ENCODE data around the gene TFPI. TPM values are rescaled to one million over a fixed set of nuclear protein-coding genes. Genes with fewer than 3 reads are reported as not detected.
"Not testable (repeated sequence)": the region's sequence is repeated elsewhere in the genome, so short reads cannot be mapped to it uniquely, and the experiment has no call there.

The TFPI gene
- total RNA-seq, 1 experiment from 2014 or later, result 125 TPM

- H3K36me3 Mint-ChIP-seq (ENCODE audit: insufficient read depth, unreplicated experiment), result peaks cover 35% of the 10 kb centered on the region
- H3K4me1 Mint-ChIP-seq (ENCODE audit: low read depth, unreplicated experiment), result peaks cover 19% of the 10 kb centered on the region
- BruUV-seq (replicated peaks), result no TSS peak
- TF ChIP-seq, protein P1, sequence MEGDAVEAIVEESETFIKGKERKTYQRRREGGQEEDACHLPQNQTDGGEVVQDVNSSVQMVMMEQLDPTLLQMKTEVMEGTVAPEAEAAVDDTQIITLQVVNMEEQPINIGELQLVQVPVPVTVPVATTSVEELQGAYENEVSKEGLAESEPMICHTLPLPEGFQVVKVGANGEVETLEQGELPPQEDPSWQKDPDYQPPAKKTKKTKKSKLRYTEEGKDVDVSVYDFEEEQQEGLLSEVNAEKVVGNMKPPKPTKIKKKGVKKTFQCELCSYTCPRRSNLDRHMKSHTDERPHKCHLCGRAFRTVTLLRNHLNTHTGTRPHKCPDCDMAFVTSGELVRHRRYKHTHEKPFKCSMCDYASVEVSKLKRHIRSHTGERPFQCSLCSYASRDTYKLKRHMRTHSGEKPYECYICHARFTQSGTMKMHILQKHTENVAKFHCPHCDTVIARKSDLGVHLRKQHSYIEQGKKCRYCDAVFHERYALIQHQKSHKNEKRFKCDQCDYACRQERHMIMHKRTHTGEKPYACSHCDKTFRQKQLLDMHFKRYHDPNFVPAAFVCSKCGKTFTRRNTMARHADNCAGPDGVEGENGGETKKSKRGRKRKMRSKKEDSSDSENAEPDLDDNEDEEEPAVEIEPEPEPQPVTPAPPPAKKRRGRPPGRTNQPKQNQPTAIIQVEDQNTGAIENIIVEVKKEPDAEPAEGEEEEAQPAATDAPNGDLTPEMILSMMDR (IDR thresholded peaks at IDR 0.05; ENCODE audit: unreplicated experiment), result no peak
- H3K4me3 Mint-ChIP-seq (ENCODE audit: low read depth, unreplicated experiment), result no peak overlapping the region
- intact Hi-C loops (cut with micrococcal nuclease; ENCODE audit: unreplicated experiment), result no loop called here
- CTCF ChIA-PET, result no interaction called here
- DNase-seq, result no peak
- no peak overlapping the region for H3K27ac Mint-ChIP-seq (ENCODE audit: unreplicated experiment)
- H3K9me3 Mint-ChIP-seq (ENCODE audit: low read depth, unreplicated experiment), result peaks cover 7% of the 10 kb centered on the region
- H3K27me3 Mint-ChIP-seq (ENCODE audit: unreplicated experiment), result no peaks in the 10 kb centered on the region
These were observed 28.9 kb downstream of the TFPI start for GRCh38 chr2:187525163-187525900.

DNA sequence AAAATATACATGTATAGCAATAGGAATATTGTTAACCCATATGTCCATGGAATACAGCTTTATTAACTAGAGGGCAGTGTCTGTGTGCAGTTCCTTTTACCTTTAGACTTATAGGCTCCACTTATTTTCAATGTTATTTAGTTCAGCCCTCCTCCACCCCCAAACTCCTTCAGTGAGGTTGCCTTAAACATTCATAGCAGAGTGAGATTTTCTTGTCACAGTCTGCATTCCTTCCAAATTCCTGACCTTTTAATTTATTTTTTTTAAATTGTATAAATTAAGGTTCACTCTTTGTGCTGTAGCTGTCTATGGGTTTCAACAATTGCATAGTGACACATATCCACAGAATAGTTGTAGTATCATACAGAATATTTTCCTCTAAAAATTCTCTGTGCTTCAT is 30.9 kb downstream of the TFPI start:
- Mint-ChIP-seq H3K9me3 (ENCODE audit: low read depth, unreplicated experiment) (peaks cover 7% of the 10 kb centered on the region), H3K4me1 (ENCODE audit: low read depth, unreplicated experiment) (peaks cover 16% of the 10 kb centered on the region), H3K36me3 (ENCODE audit: insufficient read depth, unreplicated experiment) (peaks cover 45% of the 10 kb centered on the region), H3K27ac (ENCODE audit: unreplicated experiment) (peak overlapping the region; percentile 48), H3K27me3 (ENCODE audit: unreplicated experiment) (no peaks in the 10 kb centered on the region), H3K4me3 (ENCODE audit: low read depth, unreplicated experiment) (no peak overlapping the region)
- BruUV-seq (replicated peaks), result no TSS peak
- intact Hi-C loops (cut with micrococcal nuclease; ENCODE audit: unreplicated experiment), result no loop called here
- CTCF ChIA-PET, result no interaction called here
- no peak for DNase-seq
- TF ChIP-seq, protein P1 (IDR thresholded peaks at IDR 0.05; ENCODE audit: unreplicated experiment), result no peak

GRCh38 chr2:187520121-187520624 is 34.1 kb downstream of the TFPI start:
- H3K27ac Mint-ChIP-seq (ENCODE audit: unreplicated experiment), result no peak overlapping the region
- H3K4me1 Mint-ChIP-seq (ENCODE audit: low read depth, unreplicated experiment), result peaks cover 2% of the 10 kb centered on the region
- CTCF ChIA-PET, result no interaction called here
- peaks cover 7% of the 10 kb centered on the region for H3K9me3 Mint-ChIP-seq (ENCODE audit: low read depth, unreplicated experiment)
- TF ChIP-seq, protein P1 (IDR thresholded peaks at IDR 0.05; ENCODE audit: unreplicated experiment), result no peak
- H3K36me3 Mint-ChIP-seq (ENCODE audit: insufficient read depth, unreplicated experiment), result peaks cover 45% of the 10 kb centered on the region
- H3K27me3 Mint-ChIP-seq (ENCODE audit: unreplicated experiment), result no peaks in the 10 kb centered on the region
- intact Hi-C loops (cut with micrococcal nuclease; ENCODE audit: unreplicated experiment), result no loop called here
- H3K4me3 Mint-ChIP-seq (ENCODE audit: low read depth, unreplicated experiment), result no peak overlapping the region
- BruUV-seq (replicated peaks), result no TSS peak
- DNase-seq, result no peak

GRCh38 chr2:187519419-187520120 is 34.7 kb downstream of the TFPI start:
- peaks cover 7% of the 10 kb centered on the region for H3K9me3 Mint-ChIP-seq (ENCODE audit: low read depth, unreplicated experiment)
- TF ChIP-seq, protein P1 (IDR thresholded peaks at IDR 0.05; ENCODE audit: unreplicated experiment), result no peak
- CTCF ChIA-PET, result no interaction called here
- intact Hi-C loops (cut with micrococcal nuclease; ENCODE audit: unreplicated experiment), result no loop called here
- BruUV-seq (replicated peaks), result no TSS peak
- H3K4me1 Mint-ChIP-seq (ENCODE audit: low read depth, unreplicated experiment), result no peaks in the 10 kb centered on the region
- peaks cover 45% of the 10 kb centered on the region for H3K36me3 Mint-ChIP-seq (ENCODE audit: insufficient read depth, unreplicated experiment)
- no peak overlapping the region for H3K27ac Mint-ChIP-seq (ENCODE audit: unreplicated experiment)
- no peaks in the 10 kb centered on the region for H3K27me3 Mint-ChIP-seq (ENCODE audit: unreplicated experiment)
- DNase-seq, result no peak
- H3K4me3 Mint-ChIP-seq (ENCODE audit: low read depth, unreplicated experiment), result no peak overlapping the region

DNA sequence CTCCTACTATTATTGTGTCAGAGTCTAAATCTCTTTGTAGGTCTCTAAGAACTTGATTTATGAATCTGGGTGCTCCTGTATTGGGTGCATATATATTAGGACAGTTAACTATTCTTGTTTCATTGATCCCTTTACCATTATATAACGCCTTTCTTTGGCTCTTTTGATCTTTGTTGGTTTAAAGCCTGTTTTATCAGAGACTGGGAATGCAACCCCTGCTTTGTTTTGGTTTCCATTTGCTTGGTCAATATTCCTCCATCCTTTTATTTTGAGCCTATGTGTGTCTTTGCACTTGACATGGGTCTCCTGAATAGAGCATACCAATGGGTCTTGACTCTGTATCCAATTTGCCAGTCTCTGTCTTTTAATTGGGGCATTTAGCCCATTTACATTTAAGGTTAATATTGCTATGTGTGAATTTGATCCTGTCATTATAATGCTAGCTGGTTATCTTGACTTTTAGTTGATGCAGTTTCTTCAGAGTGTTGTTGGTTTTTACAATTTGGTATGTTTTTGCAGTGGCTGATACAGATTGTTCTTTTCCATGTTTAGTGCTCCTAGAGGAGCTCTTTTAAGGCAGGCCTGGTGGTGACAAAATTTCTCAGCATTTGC is 36.4 kb downstream of the TFPI start:
- CTCF ChIA-PET; H3K4me1 Mint-ChIP-seq (ENCODE audit: low read depth, unreplicated experiment); intact Hi-C loops (cut with micrococcal nuclease; ENCODE audit: unreplicated experiment); H3K27ac Mint-ChIP-seq (ENCODE audit: unreplicated experiment); H3K4me3 Mint-ChIP-seq (ENCODE audit: low read depth, unreplicated experiment); H3K27me3 Mint-ChIP-seq (ENCODE audit: unreplicated experiment); DNase-seq; BruUV-seq (replicated peaks): not testable (repeated sequence)
- Mint-ChIP-seq H3K36me3 (ENCODE audit: insufficient read depth, unreplicated experiment) (peaks cover 46% of the 10 kb centered on the region), H3K9me3 (ENCODE audit: low read depth, unreplicated experiment) (peaks cover 11% of the 10 kb centered on the region)

- H3K27me3 Mint-ChIP-seq (ENCODE audit: unreplicated experiment); DNase-seq; H3K4me1 Mint-ChIP-seq (ENCODE audit: low read depth, unreplicated experiment); H3K4me3 Mint-ChIP-seq (ENCODE audit: low read depth, unreplicated experiment); BruUV-seq (replicated peaks); intact Hi-C loops (cut with micrococcal nuclease; ENCODE audit: unreplicated experiment); CTCF ChIA-PET: not testable (repeated sequence)
- Mint-ChIP-seq H3K36me3 (ENCODE audit: insufficient read depth, unreplicated experiment) (peaks cover 43% of the 10 kb centered on the region), H3K9me3 (ENCODE audit: low read depth, unreplicated experiment) (peaks cover 10% of the 10 kb centered on the region), H3K27ac (ENCODE audit: unreplicated experiment) (peak overlapping the region; percentile 16)
These were observed 37.4 kb downstream of the TFPI start for GRCh38 chr2:187516630-187517510.

Measured in Calu3 (cell line).